B cell (primary cell): ENCODE measurements around the gene OR5AL1. TPM values are rescaled to one million over a fixed set of nuclear protein-coding genes. Genes with fewer than 3 reads are reported as not detected.

Source experiments
- ATAC-seq: fragments of 200-7000 bp; cut with Tn5 transposase; one replicate; pipeline ENCODE4 v1.10.0; 2021; ENCODE audit warnings: low read depth, mild to moderate bottlenecking, moderate number of reproducible peaks, moderate library complexity
- CTCF ChIA-PET: fragments of 350-600 bp; sonication (Branson Sonifier 250); formaldehyde crosslinking; loops from one replicate; lab custom pipeline; 2021; ENCODE audit warnings: antibody characterized with exemption, inconsistent platforms; lab: Charles Lee
- POLR2A ChIA-PET: fragments of 350-600 bp; sonication (Branson Sonifier 250); formaldehyde crosslinking; loops from one replicate; lab custom pipeline; 2021; ENCODE audit warnings: antibody characterized with exemption; lab: Charles Lee
- DNase-seq: peaks from one replicate; pipeline ENCODE4 v3.0.0; 2013
- H2AFZ ChIP-seq: 2 replicates; pipeline ENCODE4 v1.6.1; 2012; ENCODE audit warnings: mild to moderate bottlenecking, low read depth, low read length; ENCODE audit not compliant: insufficient read depth, poor library complexity, severe bottlenecking
- H3K27ac ChIP-seq, 2 donors: 1 replicate in 1 of 2; 2 replicates in 1 of 2; pipeline ENCODE4 v1.5.1; 2012 to 2013; ENCODE audit warnings: low read length in 2 of 2, mild to moderate bottlenecking in 2 of 2, moderate library complexity in 1 of 2
- H3K27me3 ChIP-seq, 4 experiments: fragments of 200-600 bp in 1 of 4; sonication (generic) in 1 of 4; replicated peaks in 1 of 4; 1 replicate in 2 of 4; 2 replicates in 2 of 4; pipeline versions ENCODE4 v1.6.1 to v1.7.0; 2013 to 2016; ENCODE audit warnings: low read length in 3 of 4, mild to moderate bottlenecking in 2 of 4, mixed read lengths in 1 of 4, moderate library complexity in 1 of 4; ENCODE audit not compliant: insufficient read depth in 4 of 4, control insufficient read depth in 3 of 4; ENCODE audit errors: control extremely low read depth in 1 of 4
- H3K36me3 ChIP-seq, 2 experiments: replicated peaks in 1 of 2; 1 replicate in 1 of 2; 2 replicates in 1 of 2; pipeline versions ENCODE4 v1.6.1 to v1.7.1; 2013; ENCODE audit warnings: low read length in 1 of 2; ENCODE audit not compliant: insufficient read depth in 2 of 2, control insufficient read depth in 1 of 2; ENCODE audit errors: control extremely low read depth in 1 of 2, extremely low read depth in 1 of 2
- H3K4me1 ChIP-seq, 2 donors: fragments of 200-600 bp in 1 of 2; sonication (generic) in 1 of 2; 1 replicate in 1 of 2; 2 replicates in 1 of 2; pipeline versions ENCODE4 v1.5.1 to v1.6.1; 2013 to 2017; ENCODE audit warnings: low read length in 2 of 2; ENCODE audit not compliant: control insufficient read depth in 2 of 2, insufficient read depth in 2 of 2
- H3K4me2 ChIP-seq: replicated peaks from 2 replicates; pipeline ENCODE3; 2012; ENCODE audit warnings: mild to moderate bottlenecking, low read depth, low read length; ENCODE audit not compliant: poor library complexity, severe bottlenecking
- H3K4me3 ChIP-seq, 5 experiments: fragments of 200-600 bp in 1 of 5; sonication (generic) in 1 of 5; 1 replicate in 3 of 5; 2 replicates in 2 of 5; pipeline versions ENCODE4 v1.5.1 to v1.7.0; 2011 to 2016; ENCODE audit warnings: low read length in 4 of 5, mild to moderate bottlenecking in 4 of 5, low read depth in 2 of 5, control low read depth in 1 of 5, moderate library complexity in 1 of 5; ENCODE audit not compliant: insufficient read depth in 1 of 5; ENCODE audit errors: control extremely low read depth in 1 of 5, extremely low read depth in 1 of 5
- H3K79me2 ChIP-seq: fragments of 200-600 bp; sonication (generic); one replicate; pipeline ENCODE4 v1.6.0; 2016; ENCODE audit warnings: low read length; ENCODE audit not compliant: control insufficient read depth, insufficient read depth
- H3K9ac ChIP-seq: fragments of 200-600 bp; sonication (generic); 2 replicates; pipeline ENCODE4 v1.6.1; 2017; ENCODE audit warnings: mild to moderate bottlenecking, low read length, moderate library complexity
- H3K9me3 ChIP-seq, 3 donors: one replicate each; pipeline versions ENCODE4 v1.6.1 to v1.7.1; 2013; ENCODE audit warnings: low read length in 2 of 3; ENCODE audit not compliant: control insufficient read depth in 2 of 3, insufficient read depth in 1 of 3; ENCODE audit errors: control extremely low read depth in 1 of 3
- H4K20me1 ChIP-seq: 2 replicates; pipeline ENCODE4 v1.6.0; 2012; ENCODE audit warnings: mild to moderate bottlenecking, low read length; ENCODE audit not compliant: insufficient read depth, control insufficient read depth, poor library complexity, severe bottlenecking
- H3K27ac Mint-ChIP-seq: one replicate; pipeline ENCODE4 v1.8.0; 2021; ENCODE audit warnings: mixed read lengths
- H3K27me3 Mint-ChIP-seq: one replicate; pipeline ENCODE4 v1.8.0; 2021; ENCODE audit warnings: mixed read lengths
- H3K4me1 Mint-ChIP-seq: one replicate; pipeline ENCODE4 v1.8.0; 2021; ENCODE audit warnings: mixed read lengths
- H3K4me3 Mint-ChIP-seq: one replicate; pipeline ENCODE4 v1.8.0; 2021; ENCODE audit warnings: mixed read lengths
- H3K9me3 Mint-ChIP-seq: one replicate; pipeline ENCODE4 v1.8.0; 2022; ENCODE audit warnings: mixed read lengths; ENCODE audit not compliant: insufficient read depth
- CTCF ChIP-seq: fragments of 200-600 bp; IDR thresholded peaks from one replicate; pipeline ENCODE4 v1.8.0; 2022; ENCODE audit warnings: antibody characterized with exemption, mild to moderate bottlenecking
- EZH2 ChIP-seq: IDR thresholded peaks from 2 replicates; pipeline ENCODE4 v1.6.1; 2012; ENCODE audit warnings: borderline replicate concordance, low read depth, mild to moderate bottlenecking, moderate library complexity, low read length; ENCODE audit not compliant: insufficient read depth, poor library complexity, severe bottlenecking
- WGBS: methylation state at CpG from one replicate; pipeline ENCODE4 v1.1.5; 2013; ENCODE audit warnings: missing lambda C conversion rate; ENCODE audit not compliant: insufficient coverage; 5-methylcytosine and 5-hydroxymethylcytosine counted together
- intact Hi-C: fragments of 100-400 bp; cut with micrococcal nuclease; formaldehyde crosslinking; loops from one replicate; pipeline ENCODE4 v1.10.0; 2022
- polyA plus RNA-seq: library from polyadenylated mRNA; depleted of rRNA; stranded (reverse); fragments of >200 nt; gene quantifications from 2 replicates; pipeline ENCODE4 v1.2.3, GENCODE V29; 2012
- total RNA-seq, 2 donors: library from RNA; stranded (reverse); fragments of 120-200 nt in 1 of 2; gene quantifications; 1 replicate in 1 of 2; 2 replicates in 1 of 2; pipeline versions ENCODE4 v1.2.3 to v1.2.4, GENCODE V29; 2013 to 2022

The OR5AL1 gene
- total and polyA plus RNA-seq, 2 donors (not counting 1 experiment from before 2014, with no cell fraction given): not detected

- ChIA-PET CTCF (no interaction called here), POLR2A (no interaction called here)
- no CpG with 5 or more reads among the region's 2 CpGs for WGBS
- Histone ChIP-seq H3K36me3 (no peaks in the 10 kb centered on the region), H3K4me2 (no peak overlapping the region), H3K27ac (no peak overlapping the region), H3K79me2 (no peaks in the 10 kb centered on the region), H3K9me3 (peaks cover 0 to 4% (median 1%) of the 10 kb centered on the region in 3 donors), H2AFZ (no peak overlapping the region), H3K9ac (no peak overlapping the region), H3K4me1 (no peaks in the 10 kb centered on the region), H3K4me3 (no peak overlapping the region), H3K27me3 (no peaks in the 10 kb centered on the region), H4K20me1 (no peaks in the 10 kb centered on the region)
- TF ChIP-seq EZH2 (no peak), CTCF (no peak)
- H3K4me1 Mint-ChIP-seq: no peaks in the 10 kb centered on the region
- peaks cover 7% of the 10 kb centered on the region for H3K9me3 Mint-ChIP-seq
- H3K27me3 Mint-ChIP-seq: no peaks in the 10 kb centered on the region
- DNase-seq (no peak), ATAC-seq (no peak)
- intact Hi-C loops: no loop called here
- H3K27ac Mint-ChIP-seq: no peak overlapping the region
- H3K4me3 Mint-ChIP-seq: no peak overlapping the region
Measured at GRCh38 chr11:56380120-56380519, 32.4 kb upstream of the OR5AL1 start.

GRCh38 chr11:56394381-56394780 lies 18.1 kb upstream of the OR5AL1 start:
- CTCF ChIA-PET: no interaction called here
- Histone ChIP-seq H3K36me3 (no peaks in the 10 kb centered on the region), H3K79me2 (no peaks in the 10 kb centered on the region)

More at GRCh38 chr11:56394381-56394780, 18.1 kb upstream of the OR5AL1 start:
- Mint-ChIP-seq H3K4me3 (no peak overlapping the region), H3K27ac (no peak overlapping the region), H3K4me1 (no peaks in the 10 kb centered on the region), H3K27me3 (no peaks in the 10 kb centered on the region), H3K9me3 (peaks cover 5% of the 10 kb centered on the region)
- Histone ChIP-seq H2AFZ (no peak overlapping the region), H3K27ac (no peak overlapping the region), H4K20me1 (no peaks in the 10 kb centered on the region), H3K27me3 (no peaks in the 10 kb centered on the region), H3K9ac (no peak overlapping the region), H3K4me2 (no peak overlapping the region), H3K9me3 (no peaks in the 10 kb centered on the region), H3K4me3 (no peak overlapping the region), H3K4me1 (no peaks in the 10 kb centered on the region)
- POLR2A ChIA-PET: no interaction called here
- intact Hi-C loops: no loop called here
- 90% methylated on average over 2 of the region's 3 CpGs for WGBS
- DNase-seq (no peak), ATAC-seq (no peak)
- TF ChIP-seq EZH2 (no peak), CTCF (no peak)
